ENCODE results near the gene IFNK.

Gene IFNK

GRCh38 chr9:27536168-27536567, 12.1 kb downstream of the IFNK start:
- Histone ChIP-seq H3K27ac (ENCODE audit: insufficient read depth, low read depth, low read length, poor library complexity, severe bottlenecking) (no peak overlapping the region), H3K36me3 (ENCODE audit: control insufficient read depth, insufficient read depth, low read length) (no peaks in the 10 kb centered on the region), H3K4me3 (ENCODE audit: insufficient read depth, low read depth, low read length) (no peak overlapping the region), H3K4me1 (ENCODE audit: control insufficient read depth, insufficient read depth, low read length) (peaks cover 12% of the 10 kb centered on the region), H3K9me3 (ENCODE audit: control insufficient read depth, low read length) (no peaks in the 10 kb centered on the region), H3K27me3 (ENCODE audit: control insufficient read depth, insufficient read depth, low read length, poor library complexity, severe bottlenecking) (no peaks in the 10 kb centered on the region)
- 76 to 85% methylated on average over 3 of the region's 3 CpGs for WGBS, 2 experiments

GRCh38 chr9:27537027-27537435, 12.9 kb downstream of the IFNK start:
- no peaks in the 10 kb centered on the region for H3K9me3 ChIP-seq (ENCODE audit: control insufficient read depth, low read length)
- no peaks in the 10 kb centered on the region for H3K36me3 ChIP-seq (ENCODE audit: control insufficient read depth, insufficient read depth, low read length)
- WGBS, 2 experiments: 92 to 96% methylated on average over 7 of the region's 7 CpGs

GRCh38 chr9:27537756-27538155, 13.7 kb downstream of the IFNK start:
- H3K27ac ChIP-seq (ENCODE audit: insufficient read depth, low read depth, low read length, poor library complexity, severe bottlenecking): no peak overlapping the region
- no peak overlapping the region for H3K4me3 ChIP-seq (ENCODE audit: insufficient read depth, low read depth, low read length)
- H3K4me1 ChIP-seq (ENCODE audit: control insufficient read depth, insufficient read depth, low read length): peaks cover 12% of the 10 kb centered on the region
- H3K27me3 ChIP-seq (ENCODE audit: control insufficient read depth, insufficient read depth, low read length, poor library complexity, severe bottlenecking): no peaks in the 10 kb centered on the region
- H3K9me3 ChIP-seq (ENCODE audit: control insufficient read depth, low read length): no peaks in the 10 kb centered on the region
- WGBS, 2 experiments: 91 to 95% methylated on average over 1 of the region's 1 CpG
- no peaks in the 10 kb centered on the region for H3K36me3 ChIP-seq (ENCODE audit: control insufficient read depth, insufficient read depth, low read length)

More at GRCh38 chr9:27537027-27537435, 12.9 kb downstream of the IFNK start:
- Histone ChIP-seq H3K4me1 (ENCODE audit: control insufficient read depth, insufficient read depth, low read length) (peaks cover 12% of the 10 kb centered on the region), H3K27ac (ENCODE audit: insufficient read depth, low read depth, low read length, poor library complexity, severe bottlenecking) (no peak overlapping the region), H3K27me3 (ENCODE audit: control insufficient read depth, insufficient read depth, low read length, poor library complexity, severe bottlenecking) (no peaks in the 10 kb centered on the region), H3K4me3 (ENCODE audit: insufficient read depth, low read depth, low read length) (no peak overlapping the region)

DNA sequence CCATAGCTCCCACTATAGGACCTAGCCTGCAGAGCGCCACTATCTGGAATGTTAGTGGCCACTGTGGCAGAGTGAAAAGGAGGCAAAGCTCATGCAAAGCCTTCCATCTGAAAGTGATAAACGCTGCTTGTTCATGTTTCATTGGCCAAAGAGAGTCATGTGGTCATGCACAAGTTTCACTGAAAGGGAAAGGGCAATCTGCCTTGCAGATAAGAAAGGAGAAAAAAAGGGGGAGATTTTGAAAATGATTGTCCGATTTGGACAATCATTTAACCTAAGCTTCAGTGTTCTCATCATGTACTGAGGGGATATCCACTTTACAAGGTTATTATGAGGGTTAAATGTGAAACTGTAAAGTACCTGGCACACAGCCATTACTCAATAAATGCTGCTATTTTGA, 14.6 kb downstream of the IFNK start:
- 92 to 96% methylated on average over 3 of the region's 3 CpGs for WGBS, 2 experiments
- peaks cover 12% of the 10 kb centered on the region for H3K4me1 ChIP-seq (ENCODE audit: control insufficient read depth, insufficient read depth, low read length)
- H3K27ac ChIP-seq (ENCODE audit: insufficient read depth, low read depth, low read length, poor library complexity, severe bottlenecking): no peak overlapping the region
- no peak overlapping the region for H3K4me3 ChIP-seq (ENCODE audit: insufficient read depth, low read depth, low read length)
- H3K9me3 ChIP-seq (ENCODE audit: control insufficient read depth, low read length): no peaks in the 10 kb centered on the region
- no peaks in the 10 kb centered on the region for H3K27me3 ChIP-seq (ENCODE audit: control insufficient read depth, insufficient read depth, low read length, poor library complexity, severe bottlenecking)
- H3K36me3 ChIP-seq (ENCODE audit: control insufficient read depth, insufficient read depth, low read length): no peaks in the 10 kb centered on the region

- Histone ChIP-seq H3K36me3 (ENCODE audit: control insufficient read depth, insufficient read depth, low read length) (peaks cover 4% of the 10 kb centered on the region), H3K4me1 (ENCODE audit: control insufficient read depth, insufficient read depth, low read length) (peaks cover 12% of the 10 kb centered on the region), H3K27me3 (ENCODE audit: control insufficient read depth, insufficient read depth, low read length, poor library complexity, severe bottlenecking) (no peaks in the 10 kb centered on the region), H3K9me3 (ENCODE audit: control insufficient read depth, low read length) (no peaks in the 10 kb centered on the region), H3K4me3 (ENCODE audit: insufficient read depth, low read depth, low read length) (no peak overlapping the region), H3K27ac (ENCODE audit: insufficient read depth, low read depth, low read length, poor library complexity, severe bottlenecking) (no peak overlapping the region)
- 92 to 98% methylated on average over 5 of the region's 5 CpGs for WGBS, 2 experiments
Observed at GRCh38 chr9:27539479-27540441, 15.7 kb downstream of the IFNK start.

DNA sequence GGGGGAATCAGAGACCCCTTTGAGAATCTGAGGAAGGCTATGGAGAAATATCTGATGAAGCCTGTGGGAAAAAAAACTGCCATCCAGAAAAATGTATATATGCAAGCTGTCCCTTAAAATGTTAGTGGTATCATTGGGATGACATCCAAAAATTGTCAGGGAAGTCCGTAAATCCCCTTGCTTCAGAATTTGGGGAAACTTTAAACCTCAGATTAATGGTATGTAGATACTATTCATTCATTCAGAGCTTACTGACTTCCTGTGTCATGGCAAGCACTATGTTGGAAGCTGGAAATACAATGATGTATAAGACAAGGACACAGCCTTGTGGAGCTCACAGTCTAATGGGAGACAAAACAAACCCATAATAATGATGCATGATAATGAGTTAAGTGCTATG, 16.4 kb downstream of the IFNK start:
- Histone ChIP-seq H3K27ac (ENCODE audit: insufficient read depth, low read depth, low read length, poor library complexity, severe bottlenecking) (no peak overlapping the region), H3K4me3 (ENCODE audit: insufficient read depth, low read depth, low read length) (no peak overlapping the region), H3K9me3 (ENCODE audit: control insufficient read depth, low read length) (no peaks in the 10 kb centered on the region), H3K36me3 (ENCODE audit: control insufficient read depth, insufficient read depth, low read length) (peaks cover 8% of the 10 kb centered on the region), H3K4me1 (ENCODE audit: control insufficient read depth, insufficient read depth, low read length) (peaks cover 12% of the 10 kb centered on the region), H3K27me3 (ENCODE audit: control insufficient read depth, insufficient read depth, low read length, poor library complexity, severe bottlenecking) (no peaks in the 10 kb centered on the region)
- 89% methylated on average over 1 of the region's 1 CpG for WGBS, 2 experiments

- H3K27me3 ChIP-seq (ENCODE audit: control insufficient read depth, insufficient read depth, low read length, poor library complexity, severe bottlenecking): no peaks in the 10 kb centered on the region
- no peaks in the 10 kb centered on the region for H3K9me3 ChIP-seq (ENCODE audit: control insufficient read depth, low read length)
- no peak overlapping the region for H3K27ac ChIP-seq (ENCODE audit: insufficient read depth, low read depth, low read length, poor library complexity, severe bottlenecking)
- peaks cover 8% of the 10 kb centered on the region for H3K4me1 ChIP-seq (ENCODE audit: control insufficient read depth, insufficient read depth, low read length)
- H3K4me3 ChIP-seq (ENCODE audit: insufficient read depth, low read depth, low read length): no peak overlapping the region
- 90 to 99% methylated on average over 4 of the region's 4 CpGs for WGBS, 2 experiments
- peaks cover 8% of the 10 kb centered on the region for H3K36me3 ChIP-seq (ENCODE audit: control insufficient read depth, insufficient read depth, low read length)
Observed at GRCh38 chr9:27541740-27542139, 17.6 kb downstream of the IFNK start.

DNA sequence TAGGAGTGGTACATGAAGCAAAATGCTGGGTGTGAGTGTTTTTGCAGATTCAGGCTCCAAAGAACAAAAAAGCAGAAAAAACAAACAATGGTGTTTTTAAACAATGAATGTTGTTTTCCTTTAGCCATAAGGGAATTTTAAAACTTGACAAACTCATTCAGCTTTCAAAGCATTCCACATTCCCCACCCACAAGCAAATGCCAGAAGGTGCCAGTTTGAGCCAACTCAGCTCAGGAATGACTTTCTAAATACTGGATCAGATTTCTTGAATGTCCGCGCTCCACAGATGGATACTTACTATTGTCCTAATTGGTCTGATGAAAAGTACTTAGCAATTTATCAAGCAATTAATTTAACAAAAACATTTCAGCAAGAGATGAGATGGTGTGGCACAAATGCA, 18.4 kb downstream of the IFNK start:
- Histone ChIP-seq H3K36me3 (ENCODE audit: control insufficient read depth, insufficient read depth, low read length) (peaks cover 8% of the 10 kb centered on the region), H3K9me3 (ENCODE audit: control insufficient read depth, low read length) (no peaks in the 10 kb centered on the region), H3K27ac (ENCODE audit: insufficient read depth, low read depth, low read length, poor library complexity, severe bottlenecking) (no peak overlapping the region), H3K4me1 (ENCODE audit: control insufficient read depth, insufficient read depth, low read length) (peaks cover 8% of the 10 kb centered on the region), H3K27me3 (ENCODE audit: control insufficient read depth, insufficient read depth, low read length, poor library complexity, severe bottlenecking) (no peaks in the 10 kb centered on the region), H3K4me3 (ENCODE audit: insufficient read depth, low read depth, low read length) (no peak overlapping the region)
- 78 to 100% methylated on average over 2 of the region's 2 CpGs for WGBS, 2 experiments

GRCh38 chr9:27545471-27545870, 21.4 kb downstream of the IFNK start:
- Histone ChIP-seq H3K4me3 (ENCODE audit: insufficient read depth, low read depth, low read length) (no peak overlapping the region), H3K27ac (ENCODE audit: insufficient read depth, low read depth, low read length, poor library complexity, severe bottlenecking) (no peak overlapping the region), H3K9me3 (ENCODE audit: control insufficient read depth, low read length) (no peaks in the 10 kb centered on the region), H3K27me3 (ENCODE audit: control insufficient read depth, insufficient read depth, low read length, poor library complexity, severe bottlenecking) (no peaks in the 10 kb centered on the region), H3K4me1 (ENCODE audit: control insufficient read depth, insufficient read depth, low read length) (no peaks in the 10 kb centered on the region), H3K36me3 (ENCODE audit: control insufficient read depth, insufficient read depth, low read length) (peaks cover 8% of the 10 kb centered on the region)
- 91 to 94% methylated on average over 3 of the region's 3 CpGs for WGBS, 2 experiments

DNA sequence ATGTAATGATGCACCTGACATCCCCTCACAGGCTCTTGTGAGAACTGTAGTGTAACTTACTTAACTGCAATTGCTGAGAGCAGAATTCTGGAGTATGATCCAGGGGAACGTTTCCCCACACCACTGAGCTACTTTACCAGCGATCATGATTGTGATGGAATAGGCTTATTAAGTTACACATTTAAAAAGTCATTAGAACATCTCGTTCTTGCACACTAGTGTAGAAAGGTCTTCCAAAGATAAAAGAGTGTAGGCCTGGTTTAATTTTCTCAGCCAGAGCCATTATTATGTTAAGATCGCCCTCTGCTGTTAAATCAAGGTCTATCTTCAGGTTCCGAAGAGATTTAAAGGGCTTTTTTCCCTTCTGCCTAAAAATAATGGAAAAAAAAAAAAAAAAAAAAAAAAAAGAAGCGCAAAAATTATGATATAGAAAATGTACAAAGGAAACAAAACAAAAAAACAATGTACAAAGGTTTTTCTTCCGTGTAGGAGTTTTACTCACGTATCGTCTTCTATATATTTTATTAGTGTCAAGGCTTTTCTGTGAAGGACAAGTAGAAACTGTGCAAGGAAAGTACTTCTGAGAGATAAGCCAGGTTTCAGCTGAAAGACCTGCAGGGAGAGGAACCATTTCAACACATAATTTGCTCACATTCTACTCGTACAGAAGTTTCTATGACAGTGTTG, 24.1 kb downstream of the IFNK start:
- no peaks in the 10 kb centered on the region for H3K9me3 ChIP-seq (ENCODE audit: control insufficient read depth, low read length)
- H3K27me3 ChIP-seq (ENCODE audit: control insufficient read depth, insufficient read depth, low read length, poor library complexity, severe bottlenecking): no peaks in the 10 kb centered on the region
- H3K36me3 ChIP-seq (ENCODE audit: control insufficient read depth, insufficient read depth, low read length): peaks cover 14% of the 10 kb centered on the region
- no peak overlapping the region for H3K27ac ChIP-seq (ENCODE audit: insufficient read depth, low read depth, low read length, poor library complexity, severe bottlenecking)
- H3K4me3 ChIP-seq (ENCODE audit: insufficient read depth, low read depth, low read length): no peak overlapping the region
- no peaks in the 10 kb centered on the region for H3K4me1 ChIP-seq (ENCODE audit: control insufficient read depth, insufficient read depth, low read length)
- 48 to 72% methylated on average over 3 to 7 of the region's 10 CpGs for WGBS, 2 experiments
